Transverse colon (tissue), 4 donors: ENCODE measurements around the gene PGLYRP3. TPM values are rescaled to one million over a fixed set of nuclear protein-coding genes. Genes with fewer than 3 reads are reported as not detected.

Experiments used
- DNase-seq: peaks from one replicate; pipeline ENCODE4 v3.0.0-alpha.2; 2019
- H3K27ac ChIP-seq, 4 donors: fragments of 200-600 bp; sonication (generic); 2 replicates each; pipeline ENCODE4 v1.5.1; 2016 to 2018; ENCODE audit warnings: inconsistent platforms in 4 of 4
- H3K27me3 ChIP-seq: fragments of 200-600 bp; sonication (generic); 2 replicates; pipeline ENCODE4 v1.5.1; 2017; ENCODE audit warnings: inconsistent platforms
- H3K36me3 ChIP-seq, 4 donors: fragments of 200-600 bp; sonication (generic); 2 replicates each; pipeline ENCODE4 v1.5.1; 2017 to 2019; ENCODE audit warnings: inconsistent platforms in 4 of 4
- H3K4me1 ChIP-seq, 4 donors: fragments of 200-600 bp; sonication (generic); 2 replicates each; pipeline ENCODE4 v1.5.1; 2017 to 2020; ENCODE audit warnings: inconsistent platforms in 4 of 4
- H3K4me3 ChIP-seq, 4 donors: fragments of 200-600 bp; sonication (generic); 1 replicate in 1 of 4; 2 replicates in 3 of 4; pipeline versions ENCODE4 v1.5.1 to v1.6.1; 2017 to 2019; ENCODE audit warnings: inconsistent platforms in 4 of 4
- H3K9me3 ChIP-seq, 2 donors: fragments of 200-600 bp; sonication (generic); 2 replicates each; pipeline ENCODE4 v1.5.1; 2017 to 2019; ENCODE audit warnings: inconsistent platforms in 2 of 2
- CTCF ChIP-seq, 5 experiments: fragments of 200-600 bp in 3 of 5; fragments of 450-650 bp in 2 of 5; sonication (generic) in 3 of 5; IDR thresholded peaks; 1 replicate in 2 of 5; 2 replicates in 3 of 5; pipeline ENCODE4 v1.5.1; 2016 to 2017; ENCODE audit warnings: antibody characterized with exemption in 5 of 5, inconsistent platforms in 3 of 5, mild to moderate bottlenecking in 2 of 5, moderate library complexity in 1 of 5
- EP300 ChIP-seq: sonication (generic); formaldehyde crosslinking; IDR thresholded peaks from one replicate; pipeline ENCODE4 v1.6.1; 2017; ENCODE audit warnings: antibody characterized with exemption, low read depth
- POLR2A ChIP-seq: fragments of 450-650 bp; IDR thresholded peaks from one replicate; pipeline ENCODE4 v1.6.1; 2016; ENCODE audit warnings: antibody characterized with exemption, mild to moderate bottlenecking, moderate library complexity
- POLR2AphosphoS5 ChIP-seq, 3 donors: sonication (generic); formaldehyde crosslinking; IDR thresholded peaks; one replicate each; pipeline ENCODE4 v1.6.1; 2016; ENCODE audit warnings: antibody characterized with exemption in 3 of 3
- WGBS, 2 donors: methylation state at CpG; one replicate each; pipeline ENCODE4 v1.1.5; 2018; ENCODE audit warnings: low coverage in 1 of 2; 5-methylcytosine and 5-hydroxymethylcytosine counted together
- in situ Hi-C, 4 donors: fragments of 200-750 bp; cut with MboI; loops; one replicate each; pipeline versions ENCODE4 v1.15.0 to v1.15.1; 2017; ENCODE audit warnings: low sequenced_read_pairs in 3 of 4, low pct_ligation_motif_present in 1 of 4, low pct_unique_long_range_greater_than_20kb in 1 of 4
- intact Hi-C: fragments of 100-400 bp; cut with DNase I; formaldehyde crosslinking; loops from one replicate; pipeline ENCODE4 v1.15.1; 2023; ENCODE audit warnings: low total_unique reads
- total RNA-seq, 4 donors: library from RNA; depleted of rRNA; stranded (reverse); fragments of >200 nt; gene quantifications; one replicate each; pipeline ENCODE4 v1.1.0, GENCODE V29; 2016

The PGLYRP3 gene
- total RNA-seq, 4 donors from 2014 or later = not detected

GRCh38 chr1:153288634-153289275, 24.0 kb downstream of the PGLYRP3 start:
- H3K4me1 ChIP-seq = no peaks in the 10 kb centered on the region
- in situ Hi-C loops = no loop called here
- no peak overlapping the region for H3K27ac ChIP-seq
- intact Hi-C loops = no loop called here
- WGBS, 2 donors = 70 to 100% methylated on average over 2 to 11 of the region's 11 CpGs
- no peak overlapping the region for H3K4me3 ChIP-seq
- no peak for DNase-seq
- peaks cover 4% of the 10 kb centered on the region for H3K27me3 ChIP-seq
- TF ChIP-seq POLR2A (no peak), CTCF (IDR thresholded peaks at IDR 0.05) (peak in 2 of 5 experiments; percentile 24 to 25)
- H3K9me3 ChIP-seq = no peaks in the 10 kb centered on the region
- H3K36me3 ChIP-seq = no peaks in the 10 kb centered on the region

GRCh38 chr1:153277852-153278251, 34.9 kb downstream of the PGLYRP3 start:
- DNase-seq = peak; percentile 35
- TF ChIP-seq EP300 (no peak), CTCF (IDR thresholded peaks at IDR 0.05) (peak; percentile 45 to 61 (median 55))
- H3K9me3 ChIP-seq = no peaks in the 10 kb centered on the region
- intact Hi-C loops (no loop called here), in situ Hi-C loops (no loop called here)
- no peak overlapping the region for H3K4me3 ChIP-seq
- H3K36me3 ChIP-seq = no peaks in the 10 kb centered on the region
- no peak overlapping the region for H3K27ac ChIP-seq
- no peaks in the 10 kb centered on the region for H3K4me1 ChIP-seq
- 11% methylated on average over 2 of the region's 2 CpGs; no CpG with 5 or more reads in 1 of the 2 donors for WGBS, 2 donors
- peaks cover 1% of the 10 kb centered on the region for H3K27me3 ChIP-seq

- peaks cover 0 to 2% (median 0%) of the 10 kb centered on the region in 4 donors for H3K36me3 ChIP-seq
- in situ Hi-C loops = no loop called here
- WGBS, 2 donors = 67% methylated on average over 1 of the region's 1 CpG; no CpG with 5 or more reads in 1 of the 2 donors
- no peak overlapping the region for H3K4me3 ChIP-seq
- H3K27me3 ChIP-seq = peaks cover 20% of the 10 kb centered on the region
- DNase-seq = no peak
- H3K27ac ChIP-seq = no peak overlapping the region
- no peaks in the 10 kb centered on the region for H3K9me3 ChIP-seq
- no peaks in the 10 kb centered on the region for H3K4me1 ChIP-seq
- intact Hi-C loops = no loop called here
- no peak for TF ChIP-seq POLR2A
- no peak for TF ChIP-seq CTCF (IDR thresholded peaks at IDR 0.05)
- TF ChIP-seq POLR2AphosphoS5 (IDR thresholded peaks at IDR 0.05) = no peak
- no peak for TF ChIP-seq EP300
Measured at GRCh38 chr1:153272186-153272585, 40.6 kb downstream of the PGLYRP3 start.

GRCh38 chr1:153271711-153272110, 41.0 kb downstream of the PGLYRP3 start:
- no peaks in the 10 kb centered on the region for H3K4me1 ChIP-seq
- peaks cover 24% of the 10 kb centered on the region for H3K27me3 ChIP-seq
- no peak overlapping the region for H3K27ac ChIP-seq
- in situ Hi-C loops = no loop called here
- 80% methylated on average over 1 of the region's 1 CpG; no CpG with 5 or more reads in 1 of the 2 donors for WGBS, 2 donors
- no peak for TF ChIP-seq POLR2AphosphoS5 (IDR thresholded peaks at IDR 0.05)
- no peak for TF ChIP-seq POLR2A
- no peak for TF ChIP-seq EP300
- no peak for TF ChIP-seq CTCF (IDR thresholded peaks at IDR 0.05)
- no peak for DNase-seq
- H3K9me3 ChIP-seq = no peaks in the 10 kb centered on the region
- H3K36me3 ChIP-seq = peaks cover 0 to 2% (median 0%) of the 10 kb centered on the region in 4 donors
- no peak overlapping the region for H3K4me3 ChIP-seq
- intact Hi-C loops = no loop called here
